ENCODE measurements around the gene HSP90AB1.
A peak's percentile ranks its signal among the peaks of the same experiment; 100 is the strongest.

The HSP90AB1 gene

DNA sequence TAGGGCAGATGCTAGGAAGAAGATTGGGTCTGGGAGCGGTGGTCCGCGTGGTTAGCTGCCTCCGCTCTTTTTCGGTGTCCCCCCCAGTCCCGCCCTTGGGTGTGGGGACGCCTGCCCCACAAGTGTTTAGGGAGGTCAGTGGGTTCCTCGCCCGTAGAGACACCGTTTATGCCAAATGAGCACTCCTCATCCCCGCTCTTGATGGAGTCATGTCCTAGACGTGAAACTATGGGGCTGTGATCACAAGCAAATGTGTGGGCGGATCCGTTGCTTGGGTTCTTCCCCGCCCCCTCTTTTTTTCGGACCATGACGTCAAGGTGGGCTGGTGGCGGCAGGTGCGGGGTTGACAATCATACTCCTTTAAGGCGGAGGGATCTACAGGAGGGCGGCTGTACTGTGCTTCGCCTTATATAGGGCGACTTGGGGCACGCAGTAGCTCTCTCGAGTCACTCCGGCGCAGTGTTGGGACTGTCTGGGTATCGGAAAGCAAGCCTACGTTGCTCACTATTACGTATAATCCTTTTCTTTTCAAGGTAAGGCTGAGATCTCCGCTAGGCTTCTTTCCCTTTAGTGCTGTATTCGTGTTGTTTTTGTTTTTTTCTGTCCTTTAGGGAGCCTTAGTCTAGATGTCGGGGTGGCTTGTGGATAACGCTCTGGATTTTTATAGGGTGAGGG is at the start of gene HSP90AB1:
HSP90AB1 (plus strand) TSS at position 439 of the 675 bp plus-strand sequence. CDS start 1,529 bp downstream, outside the sequence.
- peak; percentile 99 for DNase-seq

DNA sequence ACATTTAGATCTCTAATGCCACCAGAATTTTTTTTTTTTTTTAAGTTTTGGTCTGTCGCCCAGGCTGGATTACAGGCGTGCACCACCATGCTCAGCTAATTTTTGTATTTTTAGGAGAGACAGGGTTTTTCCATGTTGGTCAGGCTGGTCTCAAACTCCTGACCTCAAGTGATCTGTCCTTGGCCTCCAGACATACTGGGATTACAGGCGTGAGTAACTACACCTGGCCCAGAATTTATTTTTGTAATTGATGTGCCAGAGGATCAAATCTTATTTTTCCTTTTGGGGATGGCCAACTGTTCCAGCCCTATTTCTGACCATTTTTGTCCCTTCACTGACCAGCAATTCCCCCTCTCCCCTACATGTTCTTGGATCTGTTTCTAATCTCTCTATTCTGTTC is 48.2 kb upstream of the HSP90AB1 start:
- DNase-seq: no peak

DNA sequence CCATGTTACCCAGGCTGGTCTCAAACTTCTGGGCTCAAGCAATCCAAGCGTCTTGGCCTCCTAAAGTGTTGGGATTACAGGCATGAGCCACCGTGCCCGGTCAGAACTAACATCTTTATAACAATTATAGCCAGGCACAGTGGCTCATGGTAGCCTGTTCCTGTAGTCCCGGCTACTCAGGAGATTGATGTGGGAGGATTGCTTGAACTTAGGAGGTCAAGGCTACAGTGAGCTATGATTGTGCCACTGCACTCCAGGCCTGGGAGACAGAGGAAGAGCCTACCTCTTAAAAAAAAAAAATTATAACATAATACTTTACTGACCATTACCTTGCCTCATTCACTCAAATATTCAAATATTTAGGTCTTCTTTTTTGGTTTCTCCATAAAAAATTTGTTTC is 47.0 kb upstream of the HSP90AB1 start:
- DNase-seq: no peak

DNA sequence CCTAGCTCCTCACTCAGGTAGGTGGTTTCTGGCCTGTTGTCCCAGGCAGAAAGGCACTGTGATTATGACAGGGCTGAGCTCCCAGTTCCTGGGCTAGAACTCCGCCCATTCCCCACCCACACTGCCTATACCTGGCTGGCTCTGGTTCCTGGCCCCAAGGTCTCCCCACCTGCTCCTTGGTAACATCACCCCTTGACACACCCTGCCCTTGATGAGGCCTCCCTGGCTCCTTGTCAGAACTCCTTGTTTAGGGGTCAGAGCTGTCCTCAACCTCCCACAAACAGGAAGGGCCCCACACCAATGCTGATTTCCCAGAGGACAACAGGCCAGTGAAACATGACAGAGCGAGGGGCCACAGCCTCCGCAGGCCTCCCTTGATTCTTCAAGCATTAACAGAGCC is 45.7 kb upstream of the HSP90AB1 start:
- no peak for DNase-seq

DNA sequence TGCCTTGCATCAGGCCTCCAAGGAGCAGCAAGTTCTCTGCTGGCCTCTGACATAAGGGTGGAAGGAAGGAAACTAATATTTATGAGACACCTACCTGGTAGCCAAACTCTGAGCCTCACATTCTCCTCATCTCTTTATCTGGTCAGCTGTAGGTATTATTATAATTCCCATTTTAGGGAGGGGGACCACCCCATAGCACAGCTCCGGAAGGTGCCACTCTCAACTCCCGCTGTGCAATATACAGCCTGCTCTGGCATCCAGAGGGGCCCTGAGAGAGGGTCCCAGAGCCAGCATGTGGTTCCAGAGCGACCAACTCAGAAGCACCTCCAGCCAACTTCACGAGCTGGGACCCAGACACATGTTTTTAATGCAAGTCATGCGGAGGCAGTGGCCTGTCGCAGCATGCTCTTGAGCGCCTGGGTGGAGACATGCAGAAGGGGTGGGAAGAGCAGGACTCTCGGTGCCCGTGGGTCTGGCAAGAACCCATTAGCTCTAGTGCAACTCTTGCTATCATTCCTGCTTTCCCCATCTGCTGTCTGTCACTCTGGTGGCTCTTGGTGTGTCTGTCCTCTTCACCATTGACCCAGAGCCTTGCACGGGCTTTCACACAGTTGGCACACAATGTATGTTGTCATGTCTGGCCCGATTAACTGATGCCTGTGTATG is 45.1 kb upstream of the HSP90AB1 start:
- no peak for DNase-seq

DNA sequence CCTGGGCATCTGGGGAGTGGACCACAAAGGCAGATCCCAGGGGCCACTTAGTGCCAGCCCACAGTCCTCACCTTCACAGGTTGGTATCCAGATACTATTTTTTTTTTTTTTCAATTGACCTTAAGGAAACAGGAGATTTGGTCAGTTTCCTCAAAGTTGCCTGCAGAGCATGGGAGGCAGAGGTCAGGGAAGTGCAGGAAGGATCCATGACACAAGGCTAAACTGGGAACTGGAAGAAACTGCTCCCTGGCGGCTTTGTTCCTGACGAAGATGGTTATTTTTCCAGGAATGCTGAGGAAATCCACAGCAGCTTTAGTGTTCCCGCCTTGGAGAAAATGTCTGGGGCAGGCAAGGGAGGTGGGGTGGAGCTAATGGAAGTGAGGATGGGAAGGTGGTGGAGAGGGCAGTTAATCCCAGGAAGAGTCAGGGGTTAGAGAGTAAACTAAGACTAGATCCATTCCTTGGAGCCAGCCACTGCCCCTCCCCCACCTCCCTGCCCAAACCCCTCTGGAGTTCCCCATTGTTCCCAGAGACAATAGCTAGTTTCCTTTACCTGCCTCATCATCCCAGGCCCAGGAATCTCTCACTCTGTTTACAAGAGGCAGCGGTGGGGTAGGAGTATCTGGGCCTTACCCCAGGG is 44.4 kb upstream of the HSP90AB1 start:
- no peak for DNase-seq

DNA sequence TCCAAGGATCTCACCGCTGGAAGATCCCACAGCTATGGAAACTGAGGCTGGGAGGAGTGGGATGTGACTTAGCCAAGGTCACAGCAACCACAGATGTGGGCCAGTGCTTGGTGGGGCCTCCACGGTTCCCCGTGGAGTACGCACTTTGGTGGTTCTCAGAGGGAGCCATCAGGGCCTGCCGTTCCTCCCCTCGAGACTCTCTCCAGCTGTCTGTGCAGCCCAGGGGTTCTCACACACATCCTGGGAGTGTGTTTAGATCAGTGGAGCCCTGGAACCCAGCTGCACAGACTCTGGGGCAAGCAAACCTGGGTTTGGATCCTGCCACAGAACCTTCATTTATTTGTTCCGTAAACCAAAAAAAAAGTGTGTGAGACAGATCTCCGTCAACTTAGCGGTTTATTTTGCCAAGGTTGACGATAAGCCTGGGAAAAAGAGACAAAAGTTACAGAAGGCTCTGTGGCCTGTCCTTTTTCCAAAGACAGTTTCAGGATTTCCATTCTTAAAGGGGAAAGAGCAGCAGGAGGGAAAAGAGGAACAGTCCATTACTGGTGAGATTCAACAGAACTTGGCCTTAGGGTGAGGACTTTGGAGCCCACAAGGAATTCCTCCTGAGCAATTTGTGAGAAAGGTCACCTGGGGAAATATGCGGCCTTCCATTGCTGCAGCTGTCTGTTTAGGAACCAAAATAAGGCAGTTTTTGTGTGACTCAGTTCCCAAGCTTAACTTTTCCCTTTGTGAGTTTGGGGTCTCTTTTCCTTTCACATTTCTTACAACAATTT is 43.7 kb upstream of the HSP90AB1 start:
- no peak for DNase-seq

DNA sequence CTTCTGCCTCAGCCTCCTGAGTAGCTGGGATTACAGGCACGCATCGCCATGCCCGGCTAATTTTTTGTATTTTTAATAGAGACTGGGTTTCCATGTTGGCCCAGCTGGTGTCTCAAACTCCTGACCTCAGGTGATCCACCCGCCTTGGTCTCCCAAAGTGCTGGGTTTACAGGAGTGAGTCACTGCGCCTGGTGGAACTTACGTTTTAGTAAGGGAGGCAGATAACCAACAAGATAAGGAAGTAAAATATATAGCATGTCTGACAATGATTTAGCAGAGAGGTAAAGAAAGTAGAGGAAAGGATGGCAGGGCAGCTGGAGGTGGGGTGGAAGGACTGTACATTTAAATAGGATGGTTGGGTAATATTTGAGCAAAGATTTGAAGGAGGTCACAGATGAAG is 42.9 kb upstream of the HSP90AB1 start:
- DNase-seq: no peak

DNA sequence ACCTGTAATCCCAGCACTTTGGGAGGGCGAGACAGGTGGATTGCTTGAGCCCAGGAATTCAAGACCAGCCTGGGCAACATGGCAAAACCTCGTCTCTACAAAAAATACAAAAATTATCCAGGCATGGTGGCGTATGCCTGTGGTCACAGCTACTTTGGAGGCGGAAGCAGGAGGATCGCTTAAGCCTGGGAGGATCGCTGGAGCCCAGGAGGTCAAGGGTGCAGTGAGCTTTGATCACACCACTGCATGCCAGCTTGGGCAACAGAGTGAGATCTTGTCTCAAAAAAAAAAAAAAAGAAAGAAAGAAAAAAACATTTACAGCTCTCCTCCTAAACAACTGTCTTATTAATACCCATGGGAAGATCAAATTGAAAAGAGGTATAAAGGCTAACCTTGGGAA is 38.9 kb upstream of the HSP90AB1 start:
- DNase-seq: no peak

DNA sequence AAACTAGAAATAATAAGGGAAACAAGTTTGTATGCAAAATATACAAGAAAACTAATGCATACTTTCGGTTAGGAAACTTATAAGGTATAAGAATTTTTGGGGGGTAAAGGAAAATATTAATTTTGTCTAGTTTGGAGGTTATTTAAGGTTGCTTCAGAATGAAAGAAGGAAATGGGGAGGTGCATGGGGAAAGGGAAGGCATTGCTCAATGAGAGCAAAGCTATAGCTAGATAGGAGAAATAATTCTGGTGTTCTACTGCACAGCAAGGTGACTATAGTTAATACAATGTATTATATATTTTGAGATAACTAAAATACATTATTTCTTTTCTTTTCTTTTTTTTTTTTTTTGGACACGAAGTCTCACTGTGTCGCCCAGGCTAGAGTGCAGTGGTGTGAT is 35.6 kb upstream of the HSP90AB1 start:
- no peak for DNase-seq

DNA sequence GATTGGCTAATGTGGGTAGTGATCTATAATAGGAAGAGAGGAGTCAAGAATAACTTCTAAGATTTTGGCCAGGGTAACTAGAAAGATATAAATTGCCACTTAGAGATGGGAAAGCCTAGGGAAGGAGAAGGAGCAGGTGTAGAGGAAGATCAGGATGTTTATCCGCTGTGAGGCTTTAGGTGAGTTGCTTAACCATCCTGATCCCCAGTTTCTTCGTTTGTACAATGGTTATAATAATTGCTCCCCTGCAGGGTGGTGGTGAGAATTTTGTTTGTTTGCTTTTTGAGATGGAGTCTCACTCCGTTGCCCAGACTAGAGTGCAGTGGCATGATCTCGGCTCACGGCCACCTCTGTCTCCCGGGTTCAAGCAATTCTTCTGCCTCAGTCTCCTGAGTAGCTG is 32.6 kb upstream of the HSP90AB1 start:
- no peak for DNase-seq

DNA sequence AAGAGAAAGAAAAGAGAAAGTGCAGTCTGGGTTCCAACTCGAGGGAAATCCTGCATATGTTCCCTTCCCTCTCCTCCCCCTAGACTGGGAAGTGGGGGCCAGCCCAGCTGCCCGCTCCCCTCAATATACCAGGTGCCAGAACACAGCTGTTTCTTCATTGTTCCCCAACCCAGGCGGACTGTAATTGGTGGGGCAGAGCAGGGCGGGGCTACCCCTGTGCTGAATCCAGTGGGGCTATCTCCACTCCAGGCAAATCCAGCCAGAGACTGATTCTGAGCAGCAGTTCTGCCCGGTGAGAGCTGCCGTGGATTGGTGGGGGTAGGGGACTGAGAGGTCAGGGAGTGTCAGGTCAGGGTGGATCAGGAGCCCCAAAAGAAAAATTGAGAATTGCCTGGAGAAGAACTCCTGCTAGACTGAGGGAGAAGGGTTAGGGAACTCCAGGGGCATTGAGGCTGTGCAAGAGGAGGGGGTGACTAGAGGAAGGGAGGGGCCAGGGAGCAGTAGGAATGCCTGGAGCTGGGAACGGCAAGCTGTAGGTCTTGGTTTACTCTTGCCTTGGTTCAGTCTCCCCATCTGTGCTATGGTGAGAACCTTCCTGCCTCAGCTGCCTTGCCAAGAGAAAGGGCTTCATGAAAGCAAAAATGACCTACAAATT is 30.1 kb upstream of the HSP90AB1 start, which contains the start of gene MYMX:
MYMX (plus strand) TSS at position 250 of the 655 bp plus-strand sequence. CDS start 546 bp downstream, outside the sequence.
- DNase-seq: peak; percentile 23

DNA sequence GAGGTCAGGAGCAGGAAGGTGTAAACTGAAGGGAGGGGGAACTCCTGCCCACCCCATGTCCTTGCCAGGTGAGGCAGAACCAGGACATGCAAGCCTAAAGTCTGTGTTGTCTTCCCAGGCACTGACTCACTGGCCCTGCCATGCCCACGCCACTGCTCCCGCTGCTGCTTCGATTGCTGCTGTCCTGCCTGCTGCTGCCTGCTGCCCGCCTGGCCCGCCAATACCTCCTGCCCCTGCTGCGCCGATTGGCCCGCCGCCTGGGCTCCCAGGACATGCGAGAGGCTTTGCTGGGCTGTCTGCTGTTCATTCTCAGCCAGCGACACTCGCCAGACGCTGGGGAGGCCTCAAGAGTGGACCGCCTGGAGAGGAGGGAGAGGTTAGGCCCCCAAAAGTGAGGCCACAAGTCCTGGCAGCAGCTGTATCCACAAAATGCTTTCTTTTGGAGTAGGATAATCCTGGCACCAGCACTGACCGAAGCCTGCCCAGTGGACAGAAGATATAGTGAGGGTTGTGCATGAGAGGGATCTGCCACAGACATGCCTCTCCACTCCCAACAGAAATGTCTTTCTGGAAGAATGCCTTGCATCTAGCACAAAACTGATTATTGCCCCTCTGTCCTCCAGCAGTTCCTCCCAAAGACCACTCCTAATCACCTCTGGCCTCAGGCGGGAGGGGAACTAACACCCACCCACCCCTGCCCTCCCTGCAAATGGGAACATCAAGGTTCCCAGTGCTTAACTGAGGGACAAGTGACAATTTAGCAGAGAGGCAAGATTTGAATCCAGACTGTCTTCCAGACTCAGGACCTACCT is 29.4 kb upstream of the HSP90AB1 start:
- DNase-seq: peak; percentile 49

DNA sequence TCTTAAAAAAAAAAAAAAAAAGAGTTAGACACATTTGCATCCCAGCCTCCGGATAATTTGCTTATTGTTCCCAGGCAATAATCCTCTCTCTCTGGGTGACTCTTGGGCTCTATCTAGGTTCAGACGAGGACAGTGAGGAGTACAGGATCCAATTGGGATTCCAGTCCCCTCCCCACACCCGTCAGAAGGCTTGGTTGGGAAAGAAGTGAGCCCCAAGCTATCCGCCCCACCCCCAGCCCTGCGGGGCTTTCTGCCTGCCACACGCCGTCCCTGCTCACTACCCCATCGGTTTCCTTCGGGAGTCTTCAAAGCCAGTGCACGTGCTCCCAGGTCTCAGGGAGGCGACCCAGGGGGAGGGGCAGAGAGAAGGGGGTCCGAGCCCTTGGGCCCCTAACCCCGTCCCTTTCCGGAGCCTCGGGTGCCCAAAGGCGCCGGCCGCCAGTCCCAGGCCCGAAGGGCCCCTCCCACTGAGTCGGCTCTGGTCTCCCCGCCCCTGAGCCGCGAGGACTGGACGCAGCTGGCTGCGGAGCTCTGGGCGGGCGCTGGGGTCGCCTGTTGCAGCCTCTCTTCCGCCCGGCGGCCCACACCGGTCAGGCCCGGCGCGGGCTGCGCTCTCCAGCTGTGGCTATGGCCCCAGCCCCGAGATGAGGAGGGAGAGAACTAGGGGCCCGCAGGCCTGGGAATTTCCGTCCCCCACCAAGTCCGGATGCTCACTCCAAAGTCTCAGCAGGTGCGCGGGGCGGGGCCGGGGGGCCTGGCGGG is 27.7 kb upstream of the HSP90AB1 start:
- DNase-seq: peak; percentile 71

DNA sequence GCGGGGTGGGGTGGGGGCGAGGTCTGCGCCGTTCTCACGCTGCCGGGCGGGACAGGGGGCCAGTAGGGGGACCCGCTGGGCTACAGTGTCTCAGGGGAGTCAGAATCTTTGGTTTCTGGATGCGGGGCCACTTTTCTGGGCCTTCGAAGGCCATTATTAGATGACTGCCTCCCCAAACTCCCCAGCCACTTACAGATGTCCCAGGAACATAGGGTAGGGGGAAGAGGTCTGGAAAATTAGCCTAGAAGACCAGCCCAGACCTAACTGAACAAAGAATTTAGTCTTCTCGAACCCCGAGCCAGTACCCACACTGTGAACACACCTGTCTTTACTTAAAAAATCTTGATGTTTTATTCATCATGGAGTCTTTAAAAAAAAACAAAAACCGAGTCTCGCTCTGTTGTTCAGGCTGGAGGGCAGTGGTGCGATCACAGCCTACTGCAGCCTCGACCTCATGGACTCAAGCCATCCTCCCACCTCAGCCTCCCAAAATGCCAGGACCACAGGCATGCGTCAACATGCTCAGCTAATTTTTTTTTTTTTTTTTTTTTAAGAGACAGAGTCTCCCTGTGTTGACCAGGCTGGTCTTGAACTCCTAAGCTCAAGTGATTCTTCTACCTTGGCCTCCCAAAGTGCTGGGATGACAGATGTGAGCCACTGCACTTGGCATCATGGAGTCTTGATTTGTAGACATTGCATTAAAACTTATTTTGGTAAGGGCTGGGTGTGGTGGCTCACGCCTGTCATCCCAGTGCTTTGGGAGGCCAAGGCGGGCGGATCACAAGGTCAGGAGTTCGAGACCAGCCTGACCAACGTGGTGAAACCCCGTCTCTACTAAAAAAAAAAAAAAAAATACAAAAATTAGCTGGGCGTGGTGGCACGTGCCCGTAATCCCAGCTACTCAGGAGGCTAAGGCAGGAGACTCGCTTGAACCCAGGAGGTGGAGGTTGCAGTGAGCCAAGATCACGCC is 26.8 kb upstream of the HSP90AB1 start:
- DNase-seq: no peak

DNA sequence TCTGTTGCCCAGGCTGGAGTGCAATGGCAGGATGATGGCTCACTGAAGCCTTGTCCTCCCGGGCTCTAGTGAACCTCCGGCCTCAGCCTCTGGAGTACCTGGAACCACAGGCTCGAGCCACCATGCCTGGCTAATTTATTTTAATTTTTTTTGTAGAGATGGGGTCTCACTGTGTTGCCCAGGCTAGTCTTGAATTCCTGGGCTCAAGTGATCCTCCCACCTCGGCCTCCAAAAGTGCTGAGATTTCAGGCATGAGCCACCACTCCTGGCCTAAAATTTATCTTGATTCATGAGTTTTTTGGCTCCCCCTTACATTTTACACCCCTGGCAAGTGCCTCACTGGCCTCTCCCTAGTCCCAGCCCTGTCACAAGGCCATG is 26.0 kb upstream of the HSP90AB1 start:
- DNase-seq: no peak

DNA sequence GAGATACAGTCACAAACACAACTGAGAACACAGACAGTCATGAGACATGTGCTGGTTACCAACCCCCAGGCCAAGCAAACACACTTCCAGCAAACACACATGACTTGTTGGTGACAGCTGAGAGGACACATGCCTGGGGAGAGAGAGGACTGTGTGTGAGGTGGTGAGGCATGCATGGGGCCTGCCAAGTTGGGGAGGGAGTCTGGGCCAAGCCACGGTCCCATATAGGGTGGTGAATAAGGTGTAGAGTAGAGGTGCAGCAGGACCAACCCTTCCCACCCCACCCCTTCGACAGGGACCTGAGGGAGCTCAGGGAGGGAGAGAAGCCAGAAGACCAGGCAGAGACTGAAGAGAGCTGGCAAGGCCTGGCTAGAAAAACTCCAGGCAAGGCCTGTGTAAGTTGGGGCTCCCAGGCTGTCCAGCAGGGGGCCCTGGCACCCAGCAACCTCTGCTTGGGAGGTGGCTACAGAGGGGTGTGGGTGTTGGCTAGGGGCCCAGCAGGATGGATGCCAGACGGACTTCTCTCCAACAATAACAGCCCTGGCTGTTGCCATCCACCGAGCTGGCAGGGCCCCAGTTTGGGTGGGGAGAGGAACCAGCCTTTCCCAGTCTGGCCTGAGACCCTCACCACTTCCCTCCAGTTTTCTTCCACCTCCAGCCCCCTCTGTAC is 25.5 kb upstream of the HSP90AB1 start:
- peak; percentile 94 for DNase-seq

DNA sequence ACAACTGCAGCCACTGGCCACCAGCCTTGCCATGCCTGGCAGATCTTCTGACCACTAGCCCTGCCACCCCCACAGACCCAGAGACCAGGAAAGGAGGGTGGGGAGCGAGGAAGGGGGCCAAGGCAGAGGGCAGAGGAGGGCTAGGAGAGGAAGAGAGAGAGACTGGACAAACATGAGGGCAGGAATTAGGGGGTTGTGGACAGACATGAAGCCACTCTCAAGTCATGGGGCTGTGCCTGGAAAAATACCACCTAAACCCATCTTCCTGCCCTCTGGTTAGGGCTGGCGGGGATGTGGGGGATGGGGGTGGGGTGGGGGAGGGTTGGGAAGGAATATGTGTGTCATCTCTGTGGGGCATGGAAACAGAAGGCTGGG is 25.0 kb upstream of the HSP90AB1 start:
- DNase-seq: no peak
